Upper lobe of left lung (tissue), 6 donors: ENCODE results near the gene CHST11. TPM values are rescaled to one million over a fixed set of nuclear protein-coding genes. Genes with fewer than 3 reads are reported as not detected.
A peak's percentile ranks its signal among the peaks of the same experiment; 100 is the strongest.

Source experiments
- ATAC-seq, 2 donors: fragments of 200-7000 bp; cut with Tn5 transposase; one replicate each; pipeline ENCODE4 v1.9.1; 2022; ENCODE audit warnings: mild to moderate bottlenecking in 2 of 2, moderate library complexity in 2 of 2; ENCODE audit not compliant: low FRiP score in 2 of 2
- DNase-seq, 2 donors: peaks; one replicate each; pipeline ENCODE4 v3.0.0-alpha.2; 2019 to 2020
- H3K27ac ChIP-seq, 4 donors: fragments of 200-600 bp; sonication (generic); one replicate each; pipeline ENCODE4 v1.5.1; 2016 to 2019
- H3K27me3 ChIP-seq, 4 donors: fragments of 200-600 bp; sonication (generic); one replicate each; pipeline ENCODE4 v1.5.1; 2017 to 2019
- H3K36me3 ChIP-seq, 4 donors: fragments of 200-600 bp; sonication (generic); one replicate each; pipeline ENCODE4 v1.5.1; 2016 to 2019
- H3K4me1 ChIP-seq, 4 donors: fragments of 200-600 bp; sonication (generic); one replicate each; pipeline ENCODE4 v1.5.1; 2018 to 2019
- H3K4me3 ChIP-seq, 4 donors: fragments of 200-600 bp; sonication (generic); one replicate each; pipeline ENCODE4 v1.5.1; 2017 to 2019; ENCODE audit warnings: mild to moderate bottlenecking in 2 of 4, moderate library complexity in 1 of 4
- H3K9me3 ChIP-seq, 4 donors: fragments of 200-600 bp; sonication (generic); one replicate each; pipeline ENCODE4 v1.5.1; 2018 to 2019
- CTCF ChIP-seq, 6 experiments: fragments of 450-650 bp in 4 of 6; fragments of 200-600 bp in 2 of 6; sonication (generic) in 2 of 6; IDR thresholded peaks; one replicate each; pipeline ENCODE4 v1.5.1; 2016 to 2019; ENCODE audit warnings: antibody characterized with exemption in 6 of 6
- EP300 ChIP-seq, 4 donors: sonication (generic); formaldehyde crosslinking; IDR thresholded peaks; one replicate each; pipeline ENCODE4 v1.5.1; 2017; ENCODE audit warnings: antibody characterized with exemption in 4 of 4, control low read depth in 2 of 4
- POLR2A ChIP-seq, 4 donors: fragments of 450-650 bp; IDR thresholded peaks; one replicate each; pipeline ENCODE4 v1.5.1; 2016 to 2017; ENCODE audit warnings: antibody characterized with exemption in 4 of 4, mild to moderate bottlenecking in 2 of 4
- POLR2AphosphoS5 ChIP-seq, 2 donors: sonication (generic); formaldehyde crosslinking; IDR thresholded peaks; one replicate each; pipeline ENCODE4 v1.5.1; 2017; ENCODE audit warnings: antibody characterized with exemption in 2 of 2
- WGBS, 2 donors: methylation state at CpG; one replicate each; pipeline ENCODE4 v1.1.5; 2017 to 2018; 5-methylcytosine and 5-hydroxymethylcytosine counted together
- total RNA-seq, 6 donors: library from RNA; depleted of rRNA in 4 of 6; stranded (reverse); fragments of >200 nt in 4 of 6; gene quantifications; one replicate each; pipeline versions ENCODE4 v1.1.0 to v1.2.1, GENCODE V29; 2016 to 2021
- donor health status: DM: no; HTN: no; CAD: no; lungs with moderate emphysema.
- donor health status: DM: no; HTN: yes; CAD: no; lungs with severe emphysema.

Gene CHST11
- total RNA-seq, 6 donors from 2014 or later = 40.4 to 234 (median 58.4) TPM

DNA sequence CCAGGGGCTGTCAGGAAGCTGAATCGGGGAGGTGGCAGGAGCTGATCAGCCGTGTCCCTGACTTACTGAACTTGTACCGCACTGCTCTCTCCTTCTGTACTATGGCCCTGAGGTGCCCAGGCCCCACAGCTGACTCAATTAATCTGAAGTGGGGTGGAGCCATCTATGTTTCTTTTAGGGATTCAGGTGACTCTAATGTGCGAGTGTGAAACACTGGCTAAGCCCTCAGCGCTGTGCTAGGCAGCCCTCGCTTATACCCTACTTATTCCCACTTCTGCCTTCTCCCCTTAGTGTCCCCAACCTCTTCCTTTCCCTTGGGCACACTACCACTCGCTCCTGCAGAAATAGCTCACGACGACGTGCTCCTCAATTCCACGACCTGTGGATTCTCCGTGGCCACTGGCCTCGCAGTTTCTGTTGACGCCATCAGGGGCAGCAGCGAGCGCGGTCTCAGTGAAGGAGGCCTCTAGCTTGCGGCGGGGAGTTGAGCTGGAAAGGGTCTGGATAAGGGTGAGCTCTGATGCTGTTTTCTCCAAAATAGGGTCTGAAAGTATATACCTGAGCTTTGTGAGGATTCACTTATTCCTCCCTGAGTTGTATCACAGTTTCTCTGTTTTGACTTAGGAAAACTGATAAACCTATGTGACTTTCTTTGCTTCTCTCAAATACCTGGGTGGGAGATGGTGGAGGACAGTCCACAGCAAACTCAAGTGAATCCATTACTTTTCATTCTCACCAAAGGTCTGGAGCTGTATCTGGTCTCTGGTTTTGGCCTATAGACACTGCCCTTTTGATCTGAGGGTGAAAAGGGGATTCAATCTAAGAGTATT, 333.8 kb downstream of the CHST11 start:
- peak; percentile 51 to 65 for ATAC-seq
- H3K4me1 ChIP-seq = peaks cover 0 to 3% (median 1%) of the 10 kb centered on the region in 4 donors
- peak; percentile 51 to 79 for DNase-seq
- WGBS, 2 donors = 49 to 57% methylated on average over 16 to 19 of the region's 19 CpGs
- no peak overlapping the region for H3K4me3 ChIP-seq
- H3K27ac ChIP-seq = no peak overlapping the region
- TF ChIP-seq POLR2AphosphoS5 (IDR thresholded peaks at IDR 0.05) = no peak
- TF ChIP-seq CTCF (IDR thresholded peaks at IDR 0.05) = peak; percentile 55 to 87 (median 68)
- no peaks in the 10 kb centered on the region for H3K36me3 ChIP-seq
- no peaks in the 10 kb centered on the region for H3K27me3 ChIP-seq
- H3K9me3 ChIP-seq = no peaks in the 10 kb centered on the region

GRCh38 chr12:104792570-104792969, 335.8 kb downstream of the CHST11 start:
- ATAC-seq = peak in 1 of 2 donors; percentile 91
- Histone ChIP-seq H3K4me1 (peaks cover 0 to 3% (median 1%) of the 10 kb centered on the region in 4 donors), H3K36me3 (no peaks in the 10 kb centered on the region), H3K4me3 (no peak overlapping the region), H3K27ac (no peak overlapping the region), H3K27me3 (no peaks in the 10 kb centered on the region), H3K9me3 (no peaks in the 10 kb centered on the region)
- DNase-seq = no peak
- TF ChIP-seq CTCF (IDR thresholded peaks at IDR 0.05) (no peak), POLR2AphosphoS5 (IDR thresholded peaks at IDR 0.05) (no peak), EP300 (IDR thresholded peaks at IDR 0.05) (no peak), POLR2A (IDR thresholded peaks at IDR 0.05) (no peak)
- 70 to 78% methylated on average over 4 of the region's 4 CpGs for WGBS, 2 donors

DNA sequence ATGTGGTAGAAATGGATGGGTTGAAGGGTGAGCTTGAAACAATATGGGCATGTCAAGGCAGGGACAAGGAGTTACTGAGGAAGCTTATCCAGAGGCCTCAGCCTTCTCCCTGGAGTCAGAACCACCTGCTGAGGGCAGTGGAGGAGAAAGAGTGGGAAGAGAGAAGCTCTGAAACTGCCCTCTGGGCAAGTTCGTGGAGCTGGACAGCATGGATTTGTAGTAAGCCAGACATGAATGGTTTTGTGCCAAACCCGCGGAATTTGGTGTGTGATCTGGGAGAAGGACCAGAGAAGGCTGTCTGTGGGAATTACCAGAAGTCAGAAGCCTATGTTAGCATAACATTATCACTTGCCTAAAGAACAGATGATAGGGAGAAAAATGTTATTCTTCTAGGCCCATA, 336.5 kb downstream of the CHST11 start:
- H3K27ac ChIP-seq = no peak overlapping the region
- DNase-seq (no peak), ATAC-seq (peak in 1 of 2 donors; percentile 75)
- no peak overlapping the region for H3K4me3 ChIP-seq
- no peaks in the 10 kb centered on the region for H3K9me3 ChIP-seq
- WGBS, 2 donors = 82 to 84% methylated on average over 3 of the region's 3 CpGs
- no peaks in the 10 kb centered on the region for H3K36me3 ChIP-seq
- no peaks in the 10 kb centered on the region for H3K27me3 ChIP-seq
- no peak for TF ChIP-seq POLR2AphosphoS5 (IDR thresholded peaks at IDR 0.05)
- TF ChIP-seq POLR2A (IDR thresholded peaks at IDR 0.05) = no peak
- no peak for TF ChIP-seq CTCF (IDR thresholded peaks at IDR 0.05)
- TF ChIP-seq EP300 (IDR thresholded peaks at IDR 0.05) = no peak
- peaks cover 0 to 3% (median 1%) of the 10 kb centered on the region in 4 donors for H3K4me1 ChIP-seq

DNA sequence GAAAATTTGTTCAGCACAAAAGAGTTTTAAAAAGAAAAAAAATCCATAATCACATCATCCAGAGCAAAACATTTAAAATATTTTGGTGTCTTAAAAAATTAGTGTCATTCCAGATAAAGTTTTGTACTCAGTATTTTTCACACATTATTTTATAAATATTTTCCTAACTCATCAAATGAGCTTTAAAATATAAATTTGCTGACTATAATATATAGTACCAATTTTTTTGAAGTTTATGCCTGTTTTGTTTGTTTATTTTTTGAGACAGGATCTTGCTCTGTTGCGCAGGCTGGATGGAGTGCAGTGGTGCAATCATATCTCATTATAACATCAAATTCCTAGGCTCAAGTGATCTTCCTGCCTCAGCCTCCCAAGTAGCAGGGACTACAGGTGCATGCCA, 337.2 kb downstream of the CHST11 start:
- no peak for DNase-seq
- H3K9me3 ChIP-seq = no peaks in the 10 kb centered on the region
- 93 to 97% methylated on average over 1 of the region's 1 CpG for WGBS, 2 donors
- no peaks in the 10 kb centered on the region for H3K27me3 ChIP-seq
- TF ChIP-seq POLR2A (IDR thresholded peaks at IDR 0.05) (no peak), POLR2AphosphoS5 (IDR thresholded peaks at IDR 0.05) (no peak), EP300 (IDR thresholded peaks at IDR 0.05) (no peak), CTCF (IDR thresholded peaks at IDR 0.05) (no peak)
- H3K4me1 ChIP-seq = peaks cover 0 to 3% (median 1%) of the 10 kb centered on the region in 4 donors
- no peak overlapping the region for H3K27ac ChIP-seq
- H3K36me3 ChIP-seq = no peaks in the 10 kb centered on the region
- H3K4me3 ChIP-seq = no peak overlapping the region
- ATAC-seq = no peak

GRCh38 chr12:104796475-104796862, 339.7 kb downstream of the CHST11 start:
- TF ChIP-seq CTCF (IDR thresholded peaks at IDR 0.05) = no peak
- TF ChIP-seq EP300 (IDR thresholded peaks at IDR 0.05) = no peak
- TF ChIP-seq POLR2A (IDR thresholded peaks at IDR 0.05) = no peak
- TF ChIP-seq POLR2AphosphoS5 (IDR thresholded peaks at IDR 0.05) = no peak
- Histone ChIP-seq H3K27me3 (no peaks in the 10 kb centered on the region), H3K4me3 (no peak overlapping the region), H3K4me1 (peaks cover 0 to 3% (median 1%) of the 10 kb centered on the region in 4 donors), H3K27ac (no peak overlapping the region), H3K9me3 (no peaks in the 10 kb centered on the region), H3K36me3 (no peaks in the 10 kb centered on the region)
- DNase-seq = no peak
- ATAC-seq = no peak
